Keratinocyte (primary cell): ENCODE results near the gene KICS2. TPM values are rescaled to one million over a fixed set of nuclear protein-coding genes. Genes with fewer than 3 reads are reported as not detected.

Source experiments
- DNase-seq: peaks from one replicate; pipeline ENCODE4 v3.0.0-alpha.2; 2011; ENCODE audit warnings: low read depth, missing footprints, low spot score
- FAIRE-seq: peaks from 2 replicates; lab custom pipeline; 2011; peaks lifted over from hg19 to GRCh38; lab: Jason Lieb, UNC
- H2AFZ ChIP-seq: 2 replicates; pipeline ENCODE4 v1.6.0; 2012; ENCODE audit warnings: low read length, control low read depth, inconsistent platforms; ENCODE audit not compliant: control insufficient read depth
- H3K27ac ChIP-seq: 2 replicates; pipeline ENCODE4 v1.5.1; 2011; ENCODE audit warnings: low read length; ENCODE audit not compliant: control insufficient read depth, insufficient read depth
- H3K27me3 ChIP-seq: 3 replicates; pipeline ENCODE4 v1.6.0; 2011; ENCODE audit warnings: low read length; ENCODE audit not compliant: control insufficient read depth, insufficient read depth; ENCODE audit errors: extremely low read depth
- H3K36me3 ChIP-seq, 2 experiments: 2 replicates in 1 of 2; 3 replicates in 1 of 2; pipeline ENCODE4 v1.5.1; 2011; ENCODE audit warnings: low read length in 2 of 2, mild to moderate bottlenecking in 1 of 2; ENCODE audit not compliant: control insufficient read depth in 2 of 2, insufficient read depth in 2 of 2; ENCODE audit errors: extremely low read depth in 1 of 2
- H3K4me1 ChIP-seq: 3 replicates; pipeline ENCODE4 v1.5.1; 2011; ENCODE audit warnings: low read length; ENCODE audit not compliant: control insufficient read depth, insufficient read depth; ENCODE audit errors: extremely low read depth
- H3K4me2 ChIP-seq: 3 replicates; pipeline ENCODE4 v1.6.0; 2011; ENCODE audit warnings: low read depth, low read length; ENCODE audit not compliant: control insufficient read depth, insufficient read depth; ENCODE audit errors: extremely low read depth
- H3K4me3 ChIP-seq, 3 experiments: fragments of 200-600 bp in 1 of 3; sonication (generic) in 1 of 3; 2 replicates in 2 of 3; 3 replicates in 1 of 3; pipeline ENCODE4 v1.5.1; 2011 to 2016; ENCODE audit warnings: low read length in 3 of 3, mild to moderate bottlenecking in 3 of 3, control low read depth in 2 of 3, inconsistent platforms in 1 of 3, low read depth in 1 of 3, mixed read lengths in 1 of 3, mixed run types in 1 of 3, moderate library complexity in 1 of 3; ENCODE audit not compliant: control insufficient read depth in 2 of 3, insufficient read depth in 2 of 3; ENCODE audit errors: extremely low read depth in 1 of 3
- H3K79me2 ChIP-seq: 2 replicates; pipeline ENCODE4 v1.6.0; 2012; ENCODE audit warnings: low read length; ENCODE audit not compliant: control insufficient read depth, insufficient read depth
- H3K9ac ChIP-seq: 3 replicates; pipeline ENCODE4 v1.6.0; 2011; ENCODE audit warnings: low read length; ENCODE audit not compliant: control insufficient read depth, insufficient read depth; ENCODE audit errors: extremely low read depth
- H3K9me1 ChIP-seq: 3 replicates; pipeline ENCODE4 v1.6.0; 2011; ENCODE audit warnings: low read length; ENCODE audit not compliant: control insufficient read depth, insufficient read depth; ENCODE audit errors: extremely low read depth
- H3K9me3 ChIP-seq: 2 replicates; pipeline ENCODE4 v1.5.1; 2012; ENCODE audit warnings: low read depth, low read length; ENCODE audit not compliant: control insufficient read depth
- H4K20me1 ChIP-seq: 3 replicates; pipeline ENCODE4 v1.6.0; 2011; ENCODE audit warnings: low read length; ENCODE audit not compliant: control insufficient read depth, insufficient read depth; ENCODE audit errors: extremely low read depth
- EZH2 ChIP-seq: IDR thresholded peaks from one replicate; pipeline ENCODE4 v1.6.1; 2012; ENCODE audit warnings: inconsistent platforms, mild to moderate bottlenecking, low read length, moderate library complexity
- dilution Hi-C: fragments of 300-500 bp; cut with MboI; formaldehyde crosslinking; loops from one replicate; pipeline ENCODE4 v1.7.0; 2020; ENCODE audit warnings: low sequenced_read_pairs; ENCODE audit not compliant: extremely low pct_ligation_motif_present
- polyA plus RNA-seq, 5 experiments: library from polyadenylated mRNA; depleted of rRNA in 3 of 5; stranded (reverse) in 3 of 5; stranded (forward) in 1 of 5; unstranded in 1 of 5; fragments of >200 nt; gene quantifications; 1 replicate in 1 of 5; 2 replicates in 3 of 5; 3 replicates in 1 of 5; pipeline versions ENCODE4 v1.2.1 to v1.2.3, GENCODE V29; 2011 to 2012; ENCODE audit warnings: missing spikeins in 2 of 5, low read depth in 1 of 5, low replicate concordance in 1 of 5
- small RNA-seq, 3 experiments: library from RNA; depleted of rRNA; stranded (forward); fragments of <200 nt; gene quantifications; one replicate each; pipeline ENCODE3, GENCODE V24; 2012; ENCODE audit warnings: low read depth in 3 of 3, low replicate concordance in 1 of 3; ENCODE audit not compliant: insufficient read length in 3 of 3
- TF ChIP-seq, protein P1 (sequence below), 3 experiments: IDR thresholded peaks in 1 of 3; conservative IDR thresholded peaks in 1 of 3; optimal IDR thresholded peaks in 1 of 3; 2 replicates in 2 of 3; 3 replicates in 1 of 3; pipeline versions ENCODE3 to v1.5.1; 2011; ENCODE audit warnings: low read length in 3 of 3, mild to moderate bottlenecking in 3 of 3, moderate library complexity in 2 of 3, control low read depth in 1 of 3, inconsistent platforms in 1 of 3; ENCODE audit not compliant: insufficient read depth in 2 of 3; ENCODE audit errors: extremely low read depth in 1 of 3

KICS2 gene
- polyA plus RNA-seq, 1 donor (not counting 4 experiments of a cell fraction or from before 2014, with no cell fraction given): 6.2 TPM

DNA sequence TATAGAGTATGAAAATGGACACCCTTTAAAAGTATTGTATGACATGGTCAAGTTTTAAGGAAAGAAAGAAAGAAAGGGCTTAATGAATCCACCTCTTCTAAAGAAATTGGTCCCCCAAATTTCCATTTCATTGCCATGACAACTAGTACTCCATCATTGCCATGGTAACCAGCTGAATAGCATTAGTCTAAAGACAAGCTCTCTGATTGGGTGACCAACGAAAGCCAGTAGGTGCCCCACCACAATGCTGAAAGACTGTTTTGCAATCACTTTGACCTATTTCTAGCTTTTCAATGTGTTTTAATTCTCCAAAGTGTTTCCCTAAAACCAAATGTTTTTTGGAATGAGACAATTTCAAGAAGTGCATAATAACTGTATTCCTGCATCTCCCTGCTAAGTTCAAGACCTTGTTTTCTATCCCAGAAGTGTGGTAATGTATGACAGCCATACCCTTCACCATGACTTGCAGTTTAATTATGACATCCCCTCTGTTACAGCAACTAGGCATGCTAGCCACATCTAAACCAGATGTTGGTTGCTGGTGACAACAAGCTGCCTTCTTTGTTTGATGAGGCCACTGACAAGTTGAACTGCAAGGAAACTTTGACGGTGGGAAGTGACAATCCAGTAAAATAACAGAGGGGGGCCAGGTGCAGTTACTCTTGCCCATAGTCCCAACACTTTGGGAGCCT lies 46.7 kb downstream of the KICS2 start:
- Histone ChIP-seq H3K4me1 (peaks cover 37% of the 10 kb centered on the region), H3K4me2 (no peak overlapping the region), H3K9me1 (no peaks in the 10 kb centered on the region), H3K27me3 (no peaks in the 10 kb centered on the region), H2AFZ (no peak overlapping the region), H3K4me3 (no peak overlapping the region), H4K20me1 (no peaks in the 10 kb centered on the region), H3K27ac (no peak overlapping the region), H3K36me3 (no peaks in the 10 kb centered on the region), H3K79me2 (no peaks in the 10 kb centered on the region), H3K9me3 (no peaks in the 10 kb centered on the region), H3K9ac (no peak overlapping the region)
- TF ChIP-seq, protein P1, sequence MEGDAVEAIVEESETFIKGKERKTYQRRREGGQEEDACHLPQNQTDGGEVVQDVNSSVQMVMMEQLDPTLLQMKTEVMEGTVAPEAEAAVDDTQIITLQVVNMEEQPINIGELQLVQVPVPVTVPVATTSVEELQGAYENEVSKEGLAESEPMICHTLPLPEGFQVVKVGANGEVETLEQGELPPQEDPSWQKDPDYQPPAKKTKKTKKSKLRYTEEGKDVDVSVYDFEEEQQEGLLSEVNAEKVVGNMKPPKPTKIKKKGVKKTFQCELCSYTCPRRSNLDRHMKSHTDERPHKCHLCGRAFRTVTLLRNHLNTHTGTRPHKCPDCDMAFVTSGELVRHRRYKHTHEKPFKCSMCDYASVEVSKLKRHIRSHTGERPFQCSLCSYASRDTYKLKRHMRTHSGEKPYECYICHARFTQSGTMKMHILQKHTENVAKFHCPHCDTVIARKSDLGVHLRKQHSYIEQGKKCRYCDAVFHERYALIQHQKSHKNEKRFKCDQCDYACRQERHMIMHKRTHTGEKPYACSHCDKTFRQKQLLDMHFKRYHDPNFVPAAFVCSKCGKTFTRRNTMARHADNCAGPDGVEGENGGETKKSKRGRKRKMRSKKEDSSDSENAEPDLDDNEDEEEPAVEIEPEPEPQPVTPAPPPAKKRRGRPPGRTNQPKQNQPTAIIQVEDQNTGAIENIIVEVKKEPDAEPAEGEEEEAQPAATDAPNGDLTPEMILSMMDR (optimal IDR thresholded peaks at IDR 0.05 in 1 of 3, IDR thresholded peaks at IDR 0.05 in 1 of 3, conservative IDR thresholded peaks at IDR 0.05 in 1 of 3; ENCODE audit: extremely low read depth in 1 of 3, insufficient read depth in 2 of 3, low read length in 3 of 3): no peak
- no peak for TF ChIP-seq EZH2
- DNase-seq: no peak
- dilution Hi-C loops: no loop called here
- no peak for FAIRE-seq

DNA sequence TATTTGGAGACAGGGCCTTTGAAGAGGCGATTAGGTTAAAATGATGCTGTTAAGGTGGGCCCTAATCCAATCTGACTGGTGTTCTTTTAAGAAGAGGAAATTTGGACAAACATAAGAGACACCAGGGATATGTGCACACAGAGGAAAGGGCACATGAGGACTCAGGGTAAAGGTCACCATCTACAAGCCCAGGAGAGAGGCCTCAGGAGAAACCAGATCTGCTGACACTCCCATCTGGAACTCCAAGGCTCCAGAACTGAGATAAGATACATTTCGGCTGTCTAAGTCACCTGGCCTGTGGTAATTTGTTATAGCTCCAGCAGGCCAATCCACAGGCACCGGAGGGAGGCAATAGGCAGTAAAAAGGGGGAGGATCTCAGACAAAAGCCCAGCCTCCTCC lies 48.6 kb downstream of the KICS2 start:
- dilution Hi-C loops: no loop called here
- H3K9me3 ChIP-seq: no peaks in the 10 kb centered on the region
- TF ChIP-seq, protein P1 (optimal IDR thresholded peaks at IDR 0.05 in 1 of 3, IDR thresholded peaks at IDR 0.05 in 1 of 3, conservative IDR thresholded peaks at IDR 0.05 in 1 of 3; ENCODE audit: extremely low read depth in 1 of 3, insufficient read depth in 2 of 3, low read length in 3 of 3): no peak
- TF ChIP-seq EZH2: no peak
- no peaks in the 10 kb centered on the region for H3K27me3 ChIP-seq
- DNase-seq: no peak
- no peak for FAIRE-seq
- H3K9me1 ChIP-seq: no peaks in the 10 kb centered on the region
- H4K20me1 ChIP-seq: no peaks in the 10 kb centered on the region
- no peak overlapping the region for H3K9ac ChIP-seq
- no peaks in the 10 kb centered on the region for H3K36me3 ChIP-seq
- peaks cover 43% of the 10 kb centered on the region for H3K4me1 ChIP-seq
- no peak overlapping the region for H2AFZ ChIP-seq
- no peak overlapping the region for H3K27ac ChIP-seq
- H3K4me2 ChIP-seq: no peak overlapping the region
- H3K79me2 ChIP-seq: no peaks in the 10 kb centered on the region
- no peak overlapping the region for H3K4me3 ChIP-seq

Small RNAs within 50 kb of the gene (small RNA-seq; reads per million reads assigned to genes)
- 0 reads per million in 3 experiments for gene RNU5A-7P
- 0 reads per million in 3 experiments for gene RNU6-1009P

Other genes starting within 250 kb of the KICS2 start
- 0.03 to 0.18 TPM (median 0.14 TPM) in 3 replicates for gene C12orf56, start 168.5 kb upstream of the KICS2 start, polyA plus RNA-seq
- 53.6 to 93.8 TPM (median 65.5 TPM) in 3 replicates for gene XPOT, start 182.1 kb upstream of the KICS2 start, polyA plus RNA-seq
- 9.3 to 19.1 TPM (median 9.4 TPM) in 3 replicates for gene TBK1, start 229.8 kb upstream of the KICS2 start, polyA plus RNA-seq